ENCODE measurements around the gene DOK3.

Gene DOK3

DNA sequence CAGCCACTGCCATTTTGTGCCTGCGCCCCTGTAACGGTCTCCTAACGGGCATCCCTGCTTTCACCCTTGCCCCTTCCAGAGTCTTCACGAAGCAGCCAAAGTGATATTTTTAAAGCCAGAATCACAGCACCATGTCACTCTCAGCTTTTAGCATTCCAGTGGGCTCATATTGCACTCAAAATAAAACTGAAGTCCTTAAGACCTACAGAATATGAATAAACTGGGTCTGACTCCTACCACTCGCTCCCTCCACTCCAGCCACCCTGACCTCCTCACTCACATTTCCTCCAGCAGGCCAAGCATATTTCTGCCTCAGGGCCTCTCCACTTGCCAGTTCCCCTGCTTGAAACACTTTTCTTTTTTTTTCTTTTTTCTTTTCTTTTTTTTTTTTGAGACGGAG, 9.8 kb downstream of the DOK3 start:
- no peak overlapping the region for H3K27ac ChIP-seq (ENCODE audit: low read depth, low read length)
- peaks cover 0 to 20% (median 0%) of the 10 kb centered on the region in 5 donors for H3K36me3 ChIP-seq (ENCODE audit: control insufficient read depth in 5 of 5, insufficient read depth in 5 of 5, low read length in 5 of 5)
- H3K9ac ChIP-seq (ENCODE audit: low read length in 5 of 5): no peak overlapping the region
- H3K27me3 ChIP-seq (ENCODE audit: control insufficient read depth in 5 of 5, insufficient read depth in 4 of 5, low read length in 5 of 5): no peaks in the 10 kb centered on the region
- H3K4me3 ChIP-seq (ENCODE audit: low read depth in 1 of 5, low read length in 5 of 5): no peak overlapping the region
- H3K4me1 ChIP-seq (ENCODE audit: control insufficient read depth in 5 of 5, insufficient read depth in 5 of 5, low read length in 5 of 5): peaks cover 2 to 49% (median 33%) of the 10 kb centered on the region in 5 donors
- H3K9me3 ChIP-seq (ENCODE audit: control insufficient read depth in 5 of 5, low read length in 5 of 5): no peaks in the 10 kb centered on the region

DNA sequence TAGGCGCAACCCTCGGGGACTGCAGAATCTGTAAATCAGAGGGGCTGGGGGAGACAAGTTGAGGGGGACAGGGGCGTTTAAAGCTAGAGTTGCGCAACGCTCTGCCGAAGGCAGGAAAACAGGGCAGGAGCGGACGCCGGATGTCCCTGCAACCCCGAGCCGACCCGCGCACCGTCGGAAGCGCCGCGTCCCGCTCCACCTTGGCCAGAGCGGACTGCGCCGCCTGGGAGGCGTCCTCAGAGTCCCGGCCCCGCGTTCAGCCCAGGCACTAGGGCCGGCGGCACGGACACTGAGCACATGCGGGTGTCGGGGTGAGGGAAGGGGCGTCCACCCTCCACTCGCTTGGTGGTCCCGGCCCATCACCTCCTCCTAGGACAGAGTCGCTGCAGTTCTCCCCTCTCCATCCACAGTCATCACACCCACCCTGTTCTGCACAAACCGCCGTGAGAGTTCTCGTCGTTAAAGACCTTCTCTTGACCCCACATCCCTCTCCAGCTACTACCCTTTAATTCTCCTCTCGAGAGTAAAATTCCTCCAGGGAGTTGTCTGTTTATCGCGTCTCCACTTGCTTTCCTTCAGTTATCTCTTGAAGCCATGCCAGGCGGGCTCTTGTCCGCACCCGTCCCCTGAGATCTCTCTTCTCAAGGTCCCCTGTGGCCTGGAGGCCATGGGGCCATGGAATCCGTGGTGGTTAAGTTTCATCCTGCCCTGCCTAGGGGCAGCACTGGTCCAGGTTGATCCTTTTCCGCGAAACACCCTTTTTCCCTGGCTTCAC, 11.4 kb downstream of the DOK3 start:
- H3K27ac ChIP-seq (ENCODE audit: low read depth, low read length): peak overlapping the region; percentile 54
- H3K4me3 ChIP-seq (ENCODE audit: low read depth in 1 of 5, low read length in 5 of 5): peak overlapping the region; percentile 69 to 79 (median 72)
- no peaks in the 10 kb centered on the region for H3K27me3 ChIP-seq (ENCODE audit: control insufficient read depth in 5 of 5, insufficient read depth in 4 of 5, low read length in 5 of 5)
- peak overlapping the region in 3 of 5 donors; percentile 37 to 66 (median 58) for H3K9ac ChIP-seq (ENCODE audit: low read length in 5 of 5)
- peaks cover 2 to 61% (median 49%) of the 10 kb centered on the region in 5 donors for H3K4me1 ChIP-seq (ENCODE audit: control insufficient read depth in 5 of 5, insufficient read depth in 5 of 5, low read length in 5 of 5)
- peaks cover 0 to 8% (median 2%) of the 10 kb centered on the region in 5 donors for H3K36me3 ChIP-seq (ENCODE audit: control insufficient read depth in 5 of 5, insufficient read depth in 5 of 5, low read length in 5 of 5)
- H3K9me3 ChIP-seq (ENCODE audit: control insufficient read depth in 5 of 5, low read length in 5 of 5): no peaks in the 10 kb centered on the region

DNA sequence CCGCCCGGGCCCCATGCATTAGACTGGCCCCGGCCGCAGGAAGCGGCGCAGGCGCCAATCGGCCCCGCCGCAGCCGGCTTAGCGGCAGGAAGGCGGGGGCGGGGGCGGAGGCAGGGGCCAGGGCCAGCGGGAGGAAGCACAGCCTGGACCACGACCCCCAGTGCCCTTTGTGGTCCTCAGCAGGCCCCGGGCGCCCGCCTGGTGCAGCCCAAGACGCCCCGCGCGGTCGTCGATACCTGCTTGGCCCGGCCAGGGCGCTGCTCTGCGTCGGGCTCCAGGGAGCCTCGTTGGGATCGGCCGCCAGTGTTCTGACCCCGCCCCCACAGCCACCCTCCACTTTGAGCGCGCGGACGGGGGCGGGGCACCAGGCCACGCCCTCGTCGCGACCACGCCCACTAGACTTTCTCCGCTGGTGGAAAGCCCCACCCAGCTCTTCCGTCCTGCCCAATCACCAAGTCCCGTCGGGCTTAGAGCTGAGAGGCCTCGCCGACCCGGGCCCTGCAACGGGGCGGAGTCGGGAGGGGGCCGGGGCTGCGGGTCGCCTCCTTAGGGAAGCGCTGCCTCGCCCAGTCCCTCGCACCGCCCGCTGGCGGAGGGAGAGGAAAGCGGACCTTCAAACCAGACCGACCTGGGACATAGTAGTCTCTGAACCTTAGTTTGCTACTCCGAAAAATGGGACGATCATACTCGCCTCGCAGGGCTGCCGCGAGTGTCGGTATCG, 12.2 kb downstream of the DOK3 start, which contains the start of gene PDLIM7:
Gene PDLIM7, minus strand, starts transcription at position 313 of the 721 bp plus-strand sequence. CDS start 1,092 bp downstream, outside the sequence.
- Histone ChIP-seq H3K9me3 (ENCODE audit: control insufficient read depth in 5 of 5, low read length in 5 of 5) (no peaks in the 10 kb centered on the region), H3K27me3 (ENCODE audit: control insufficient read depth in 5 of 5, insufficient read depth in 4 of 5, low read length in 5 of 5) (no peaks in the 10 kb centered on the region), H3K9ac (ENCODE audit: low read length in 5 of 5) (peak within 1 kb of the TSS in 4 of 5 donors; percentile 61 to 72 (median 64)), H3K4me3 (ENCODE audit: low read depth in 1 of 5, low read length in 5 of 5) (peak within 1 kb of the TSS; percentile 69 to 79 (median 72)), H3K36me3 (ENCODE audit: control insufficient read depth in 5 of 5, insufficient read depth in 5 of 5, low read length in 5 of 5) (peaks cover 0 to 6% (median 3%) of the 10 kb centered on the region in 5 donors), H3K4me1 (ENCODE audit: control insufficient read depth in 5 of 5, insufficient read depth in 5 of 5, low read length in 5 of 5) (peaks cover 2 to 59% (median 49%) of the 10 kb centered on the region in 5 donors), H3K27ac (ENCODE audit: low read depth, low read length) (peak within 1 kb of the TSS; percentile 74)

DNA sequence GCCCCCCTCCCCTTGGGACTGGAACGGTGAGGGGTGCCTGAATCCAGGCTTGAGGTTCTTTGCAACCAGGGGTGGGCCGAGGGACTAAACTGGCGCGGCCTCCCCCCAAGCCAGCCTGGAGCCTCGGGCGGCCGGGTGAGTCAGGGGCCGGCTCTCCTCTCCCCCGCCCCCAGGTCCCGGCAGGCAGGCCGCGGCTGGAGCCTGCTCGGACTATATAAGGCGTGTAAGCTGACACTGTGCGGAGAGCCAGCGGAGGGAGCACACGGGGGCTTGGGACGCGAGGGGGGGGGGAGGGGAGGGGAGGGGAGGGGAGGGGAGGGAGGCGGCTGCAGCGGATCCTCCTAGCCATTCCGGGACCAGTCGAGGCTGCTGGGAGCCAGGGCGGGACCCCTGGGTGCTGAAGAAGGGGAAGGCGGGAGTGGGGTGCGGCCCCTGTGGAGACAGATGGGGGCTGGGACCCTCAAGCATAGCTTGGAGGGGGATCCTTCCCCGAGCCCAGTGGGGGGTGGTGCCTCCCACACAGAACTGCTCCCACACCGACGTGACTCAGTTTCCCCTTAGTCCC, 12.8 kb downstream of the DOK3 start:
- no peaks in the 10 kb centered on the region for H3K9me3 ChIP-seq (ENCODE audit: control insufficient read depth in 5 of 5, low read length in 5 of 5)
- peaks cover 2 to 56% (median 49%) of the 10 kb centered on the region in 5 donors for H3K4me1 ChIP-seq (ENCODE audit: control insufficient read depth in 5 of 5, insufficient read depth in 5 of 5, low read length in 5 of 5)
- peaks cover 0 to 12% (median 4%) of the 10 kb centered on the region in 5 donors for H3K36me3 ChIP-seq (ENCODE audit: control insufficient read depth in 5 of 5, insufficient read depth in 5 of 5, low read length in 5 of 5)
- H3K27ac ChIP-seq (ENCODE audit: low read depth, low read length): peak overlapping the region; percentile 74
- H3K4me3 ChIP-seq (ENCODE audit: low read depth in 1 of 5, low read length in 5 of 5): peak overlapping the region in 4 of 5 donors; percentile 69 to 79 (median 72)
- no peaks in the 10 kb centered on the region for H3K27me3 ChIP-seq (ENCODE audit: control insufficient read depth in 5 of 5, insufficient read depth in 4 of 5, low read length in 5 of 5)
- H3K9ac ChIP-seq (ENCODE audit: low read length in 5 of 5): peak overlapping the region in 4 of 5 donors; percentile 34 to 72 (median 61)

DNA sequence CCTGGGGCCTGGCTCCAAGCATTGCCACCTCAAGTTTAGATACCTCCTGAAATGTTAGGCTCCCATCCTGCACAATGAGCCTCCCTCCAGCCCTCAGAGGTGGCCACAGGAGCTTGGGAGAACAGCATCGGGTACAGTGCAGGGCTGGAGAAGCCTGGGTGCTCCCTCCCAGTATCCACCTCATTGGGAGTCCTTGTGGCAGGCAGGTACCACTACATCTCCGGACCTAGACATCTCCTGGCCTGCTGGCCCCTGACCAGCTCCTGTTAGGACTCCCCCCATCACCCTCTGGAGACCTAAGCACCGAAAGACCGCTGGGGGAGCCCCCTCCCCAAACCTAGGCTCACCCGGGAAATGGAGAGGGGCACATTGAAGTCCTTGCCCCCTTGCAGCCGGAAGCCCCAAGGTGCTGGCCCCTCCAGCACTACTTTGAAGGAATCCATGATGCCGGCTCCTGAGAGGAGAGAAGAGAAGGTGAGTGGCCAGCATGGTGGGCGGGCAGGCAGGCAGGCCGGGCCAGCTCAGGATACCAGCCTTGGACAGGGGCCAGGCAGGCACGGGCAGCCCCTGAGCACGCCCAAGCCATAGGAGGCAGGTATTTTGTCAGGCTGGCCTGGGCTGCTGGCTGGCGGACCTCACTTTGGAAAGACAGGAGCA, 13.4 kb downstream of the DOK3 start:
- peaks cover 2 to 51% (median 48%) of the 10 kb centered on the region in 5 donors for H3K4me1 ChIP-seq (ENCODE audit: control insufficient read depth in 5 of 5, insufficient read depth in 5 of 5, low read length in 5 of 5)

DNA sequence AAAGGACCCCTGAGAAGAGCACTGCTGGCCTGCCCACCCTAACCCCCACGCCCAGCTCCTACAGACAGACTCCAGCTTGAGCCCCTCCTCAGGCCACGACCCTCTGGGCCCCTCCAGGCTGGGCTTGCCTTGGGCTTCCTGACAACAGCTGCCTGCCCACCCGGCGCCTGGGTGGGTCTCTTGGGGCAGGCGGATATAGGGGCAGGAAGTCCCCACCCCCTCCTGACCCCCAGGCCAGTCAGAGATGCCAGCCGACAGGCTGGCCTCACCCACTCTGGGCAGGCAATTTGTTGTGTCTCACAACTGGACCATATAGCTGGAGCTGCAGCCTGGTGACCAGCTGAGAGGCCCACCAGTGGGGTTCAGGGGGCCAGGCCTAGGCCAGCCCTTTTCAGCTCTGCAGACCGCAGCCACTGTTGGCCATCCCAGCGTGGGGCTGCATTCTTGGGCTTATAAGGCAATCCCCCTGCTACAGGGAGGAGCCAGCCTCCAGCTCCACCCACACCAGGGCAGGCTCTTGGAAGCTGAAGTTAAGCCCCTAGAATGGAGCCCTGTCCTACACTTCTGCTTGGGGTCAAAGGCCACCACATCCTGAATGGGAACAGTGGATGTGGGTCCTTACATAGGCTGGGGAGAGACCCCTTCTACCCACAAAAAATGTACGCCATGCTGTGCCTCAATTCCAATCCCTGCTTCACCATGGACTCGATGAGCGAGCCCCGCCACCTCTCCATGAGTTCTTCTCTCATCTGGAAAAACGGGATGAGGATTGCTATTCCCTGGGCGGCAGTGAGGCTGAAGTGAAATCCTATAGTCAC, 14.2 kb downstream of the DOK3 start:
- peaks cover 0 to 50% (median 44%) of the 10 kb centered on the region in 5 donors for H3K4me1 ChIP-seq (ENCODE audit: control insufficient read depth in 5 of 5, insufficient read depth in 5 of 5, low read length in 5 of 5)
- no peaks in the 10 kb centered on the region for H3K27me3 ChIP-seq (ENCODE audit: control insufficient read depth in 5 of 5, insufficient read depth in 4 of 5, low read length in 5 of 5)
- H3K9ac ChIP-seq (ENCODE audit: low read length in 5 of 5): peak overlapping the region in 2 of 5 donors; percentile 34 to 59
- peak overlapping the region in 4 of 5 donors; percentile 29 to 79 (median 64) for H3K4me3 ChIP-seq (ENCODE audit: low read depth in 1 of 5, low read length in 5 of 5)
- H3K27ac ChIP-seq (ENCODE audit: low read depth, low read length): peak overlapping the region; percentile 74
- H3K36me3 ChIP-seq (ENCODE audit: control insufficient read depth in 5 of 5, insufficient read depth in 5 of 5, low read length in 5 of 5): peaks cover 0 to 23% (median 13%) of the 10 kb centered on the region in 5 donors
- no peaks in the 10 kb centered on the region for H3K9me3 ChIP-seq (ENCODE audit: control insufficient read depth in 5 of 5, low read length in 5 of 5)

More for the DNA sequence above, 13.4 kb downstream of the DOK3 start:
- Histone ChIP-seq H3K4me3 (ENCODE audit: low read depth in 1 of 5, low read length in 5 of 5) (peak overlapping the region; percentile 29 to 79 (median 55)), H3K9ac (ENCODE audit: low read length in 5 of 5) (peak overlapping the region in 3 of 5 donors; percentile 34 to 61 (median 59)), H3K27ac (ENCODE audit: low read depth, low read length) (peak overlapping the region; percentile 74), H3K36me3 (ENCODE audit: control insufficient read depth in 5 of 5, insufficient read depth in 5 of 5, low read length in 5 of 5) (peaks cover 0 to 16% (median 7%) of the 10 kb centered on the region in 5 donors), H3K9me3 (ENCODE audit: control insufficient read depth in 5 of 5, low read length in 5 of 5) (no peaks in the 10 kb centered on the region), H3K27me3 (ENCODE audit: control insufficient read depth in 5 of 5, insufficient read depth in 4 of 5, low read length in 5 of 5) (no peaks in the 10 kb centered on the region)

DNA sequence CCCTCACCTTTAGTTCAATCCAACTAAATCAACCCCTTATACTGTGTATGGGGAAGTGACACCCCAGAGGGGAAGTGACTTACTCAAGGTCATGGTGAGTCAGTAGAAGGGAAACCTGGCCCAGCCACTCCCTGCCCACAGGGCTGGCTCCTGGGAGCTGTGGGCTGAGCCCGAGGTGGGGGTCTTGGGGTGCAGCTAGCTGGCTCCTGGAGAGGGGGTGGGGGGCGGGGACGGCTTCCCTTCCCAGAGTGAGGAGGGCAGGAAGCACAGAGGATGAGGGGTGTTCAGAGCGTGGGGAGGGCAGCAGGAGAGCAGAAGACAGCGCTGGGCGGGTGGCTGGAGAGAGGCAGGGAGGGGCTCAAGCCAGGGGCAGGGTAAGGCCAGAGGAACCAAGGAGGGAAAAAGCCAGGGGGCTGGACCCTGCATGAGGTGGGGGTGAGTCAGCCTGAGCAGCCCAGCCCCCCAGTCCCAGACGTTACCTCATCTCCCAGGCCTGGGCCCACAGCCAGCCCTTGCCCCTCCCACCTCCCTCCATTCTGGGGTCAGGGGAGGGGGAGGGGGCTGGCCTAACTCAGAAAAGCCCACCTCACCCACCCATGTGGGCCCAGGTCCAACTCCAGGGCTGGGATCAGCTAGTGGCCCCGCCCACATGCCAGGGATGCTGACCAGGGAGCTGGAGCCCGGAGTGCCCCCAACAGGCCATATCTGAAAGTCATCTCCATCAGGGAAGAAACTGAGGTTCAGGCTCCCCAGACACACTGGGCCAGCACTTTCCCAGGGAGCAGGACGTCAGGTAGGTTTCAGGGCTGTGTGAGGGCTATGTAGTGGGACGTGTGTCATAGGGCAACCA, 15.1 kb downstream of the DOK3 start:
- Histone ChIP-seq H3K27me3 (ENCODE audit: control insufficient read depth in 5 of 5, insufficient read depth in 4 of 5, low read length in 5 of 5) (no peaks in the 10 kb centered on the region), H3K36me3 (ENCODE audit: control insufficient read depth in 5 of 5, insufficient read depth in 5 of 5, low read length in 5 of 5) (peaks cover 0 to 32% (median 21%) of the 10 kb centered on the region in 5 donors), H3K9me3 (ENCODE audit: control insufficient read depth in 5 of 5, low read length in 5 of 5) (no peaks in the 10 kb centered on the region), H3K4me3 (ENCODE audit: low read depth in 1 of 5, low read length in 5 of 5) (peak overlapping the region in 2 of 5 donors; percentile 11 to 79), H3K9ac (ENCODE audit: low read length in 5 of 5) (no peak overlapping the region), H3K27ac (ENCODE audit: low read depth, low read length) (peak overlapping the region; percentile 74), H3K4me1 (ENCODE audit: control insufficient read depth in 5 of 5, insufficient read depth in 5 of 5, low read length in 5 of 5) (peaks cover 0 to 50% (median 44%) of the 10 kb centered on the region in 5 donors)

DNA sequence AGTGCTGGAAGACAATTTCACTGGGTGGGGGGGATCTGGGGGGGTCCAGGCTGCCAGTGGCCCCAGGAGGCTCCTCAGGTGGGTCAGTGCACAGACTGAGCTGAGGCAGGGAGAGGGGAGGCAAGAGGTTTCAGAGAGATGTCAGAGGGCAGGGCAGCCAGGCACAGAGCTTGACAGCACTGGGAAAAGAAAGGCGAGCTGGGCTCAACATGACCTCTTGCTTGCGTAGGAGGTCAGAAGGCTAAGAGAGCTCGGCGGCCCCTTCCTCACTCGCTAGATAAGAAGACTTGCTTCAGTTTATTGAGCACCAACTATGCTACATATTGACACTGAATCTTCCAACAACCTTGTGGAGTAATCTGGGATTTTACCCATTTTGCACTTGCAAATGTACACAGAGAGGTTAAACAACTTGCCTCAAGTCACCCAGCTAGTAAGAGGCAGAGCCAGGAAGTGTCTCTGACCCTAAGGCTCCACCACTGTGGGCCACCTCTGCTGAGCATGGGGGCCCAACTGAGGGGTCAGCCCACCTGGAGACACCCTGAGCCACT, 15.8 kb downstream of the DOK3 start:
- H3K27me3 ChIP-seq (ENCODE audit: control insufficient read depth in 5 of 5, insufficient read depth in 4 of 5, low read length in 5 of 5): no peaks in the 10 kb centered on the region
- H3K36me3 ChIP-seq (ENCODE audit: control insufficient read depth in 5 of 5, insufficient read depth in 5 of 5, low read length in 5 of 5): peaks cover 0 to 38% (median 26%) of the 10 kb centered on the region in 5 donors
- H3K4me3 ChIP-seq (ENCODE audit: low read depth in 1 of 5, low read length in 5 of 5): no peak overlapping the region
- H3K4me1 ChIP-seq (ENCODE audit: control insufficient read depth in 5 of 5, insufficient read depth in 5 of 5, low read length in 5 of 5): peaks cover 0 to 50% (median 44%) of the 10 kb centered on the region in 5 donors
- H3K9me3 ChIP-seq (ENCODE audit: control insufficient read depth in 5 of 5, low read length in 5 of 5): no peaks in the 10 kb centered on the region
- peak overlapping the region; percentile 74 for H3K27ac ChIP-seq (ENCODE audit: low read depth, low read length)
- no peak overlapping the region for H3K9ac ChIP-seq (ENCODE audit: low read length in 5 of 5)
